GM18520 (cell line): ENCODE measurements around the gene IFT172.

Experiments
- ATAC-seq: cut with Tn5 transposase; IDR thresholded peaks from one replicate; pipeline ENCODE4 v1.9.1; 2021; ENCODE audit not compliant: unreplicated experiment

The IFT172 gene

DNA sequence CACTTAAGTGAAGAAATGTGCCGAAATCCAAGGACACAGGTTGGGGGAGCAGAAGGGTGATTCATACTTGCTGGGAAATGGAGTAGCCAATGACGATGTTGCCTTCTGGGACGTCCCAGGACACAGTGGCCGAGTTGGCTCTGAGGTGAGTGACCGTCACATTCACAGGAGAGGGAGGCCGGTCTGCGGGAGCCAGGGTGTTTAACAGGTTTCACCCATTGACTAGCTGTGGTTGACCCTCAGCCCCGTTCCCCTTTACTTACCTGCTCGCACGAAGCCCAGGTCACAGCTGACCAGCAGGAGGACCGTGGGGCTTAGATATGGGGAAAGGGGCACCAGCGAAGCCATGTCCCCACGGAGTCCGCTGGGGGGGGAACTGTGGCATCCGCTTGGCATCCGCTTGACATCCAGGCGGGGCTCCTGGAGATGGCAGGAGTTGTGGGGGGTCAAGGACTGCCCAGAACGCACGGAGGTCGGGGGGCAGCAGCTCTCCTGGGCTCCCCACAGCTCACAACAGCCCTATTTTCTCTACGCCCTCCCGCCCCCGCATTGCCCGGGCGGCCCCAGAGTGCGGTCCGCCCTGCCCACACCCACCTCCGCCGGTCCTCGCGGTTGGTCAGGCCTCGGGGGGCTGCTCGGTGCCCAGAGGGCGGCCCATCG, 4.9 kb upstream of the IFT172 start:
- no peak for ATAC-seq

GRCh38 chr2:27493948-27494283, 4.4 kb upstream of the IFT172 start:
- ATAC-seq = no peak

- no peak for ATAC-seq
Measured at GRCh38 chr2:27492557-27492956, 3.0 kb upstream of the IFT172 start.

GRCh38 chr2:27489118-27489497, 435 bp downstream of the IFT172 start:
- no peak for ATAC-seq

DNA sequence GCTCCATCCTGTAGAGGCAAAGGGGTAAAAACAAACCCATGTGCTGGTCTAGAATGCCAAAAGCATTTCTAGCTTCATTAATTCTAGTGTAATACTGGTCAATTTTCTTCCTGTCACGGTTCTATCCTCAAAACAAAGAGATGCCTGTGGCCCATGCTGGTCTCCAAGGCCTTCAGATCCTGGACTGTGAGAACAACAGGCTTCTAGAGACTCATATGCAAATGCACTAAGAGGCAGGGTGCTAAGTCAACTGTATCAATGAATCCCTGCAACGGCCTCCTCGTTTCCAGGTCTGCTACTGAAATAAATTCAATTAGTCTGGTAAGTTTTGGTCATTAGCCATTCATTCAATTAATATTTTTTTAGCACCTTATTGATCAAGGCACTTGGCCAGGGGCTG, 4.0 kb downstream of the IFT172 start:
- no peak for ATAC-seq

DNA sequence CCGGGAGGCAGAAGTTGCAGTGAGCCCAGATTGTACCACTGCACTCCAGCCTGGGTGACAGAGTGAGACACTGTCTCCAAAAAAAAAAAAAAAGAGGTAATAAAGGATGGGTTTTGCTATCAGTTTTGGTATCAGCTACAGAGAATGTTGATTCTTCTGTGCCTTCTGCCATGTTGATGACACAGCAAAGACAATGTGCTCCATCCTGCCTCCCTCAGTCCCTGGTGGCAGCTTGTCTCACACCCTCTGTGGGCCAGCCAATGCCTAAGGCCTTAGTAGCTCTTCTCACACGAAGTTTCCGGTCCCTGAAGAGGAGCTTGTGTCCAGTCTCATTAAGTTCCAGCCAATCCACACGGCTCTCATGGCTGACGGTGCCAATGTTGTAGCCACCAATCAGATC, 17.6 kb downstream of the IFT172 start:
- ATAC-seq = no peak

DNA sequence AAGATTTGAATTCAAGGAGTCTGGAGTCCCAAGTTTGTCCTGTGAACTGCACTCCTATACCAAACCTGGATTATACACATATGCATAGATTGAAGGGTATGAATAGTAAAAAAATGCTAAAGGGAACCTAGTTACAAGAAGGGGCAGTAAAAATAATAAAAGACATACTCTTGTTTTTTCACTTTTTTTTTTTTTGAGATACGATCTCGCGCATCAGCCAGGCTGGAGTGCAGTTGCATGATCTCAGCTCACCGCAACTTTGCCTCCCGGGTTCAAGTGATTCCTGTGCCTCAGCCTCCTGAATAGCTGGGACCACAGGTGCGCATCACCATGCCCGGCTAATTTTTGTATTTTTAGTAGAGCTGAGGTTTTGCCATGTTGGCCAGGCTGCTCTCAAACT, 25.1 kb downstream of the IFT172 start:
- no peak for ATAC-seq

DNA sequence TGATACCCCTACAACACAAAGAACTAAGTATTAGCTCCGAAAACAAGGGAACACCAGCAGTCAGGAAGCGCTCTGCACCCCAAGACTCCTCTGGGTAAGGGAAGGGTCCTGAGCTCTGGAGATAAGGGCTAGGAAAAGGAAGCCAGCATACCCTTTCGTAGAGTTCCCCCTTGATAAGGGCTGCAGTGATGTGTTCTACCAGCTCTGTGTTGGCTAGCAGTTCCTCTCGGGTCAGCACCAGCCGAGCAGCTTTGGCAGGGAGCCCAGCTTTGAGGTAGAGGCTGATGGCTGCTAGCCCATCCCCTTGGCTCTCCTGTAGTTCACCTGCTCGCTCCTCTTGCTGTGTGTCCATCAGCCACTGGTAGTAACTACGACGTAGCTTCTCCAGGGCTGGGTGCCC, 28.4 kb downstream of the IFT172 start:
- ATAC-seq = no peak

DNA sequence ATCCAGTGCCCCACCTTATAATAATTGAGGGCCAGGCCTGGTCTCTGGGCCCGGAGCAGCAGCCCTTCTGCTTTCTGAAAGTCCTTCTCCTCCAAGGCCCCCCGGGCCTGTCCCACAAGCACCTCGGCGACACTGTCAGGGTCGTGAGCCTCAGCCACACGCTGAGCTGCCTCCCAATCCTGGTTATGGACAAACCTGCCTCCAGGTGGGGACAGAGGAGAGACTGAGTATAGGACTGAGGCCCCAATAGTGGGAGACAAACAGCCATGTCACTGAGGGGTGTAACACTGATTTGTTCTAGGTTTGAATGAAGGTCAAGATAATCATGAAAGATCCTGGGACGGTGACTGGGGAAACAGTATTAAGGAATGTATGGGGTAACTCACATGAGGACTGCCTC, 35.6 kb downstream of the IFT172 start:
- ATAC-seq = no peak

- ATAC-seq = no peak
Measured at GRCh38 chr2:27451095-27451494, 38.4 kb downstream of the IFT172 start.

GRCh38 chr2:27448381-27448780, 41.2 kb downstream of the IFT172 start:
- ATAC-seq = no peak

GRCh38 chr2:27446057-27446456, 43.5 kb downstream of the IFT172 start:
- ATAC-seq = no peak

DNA sequence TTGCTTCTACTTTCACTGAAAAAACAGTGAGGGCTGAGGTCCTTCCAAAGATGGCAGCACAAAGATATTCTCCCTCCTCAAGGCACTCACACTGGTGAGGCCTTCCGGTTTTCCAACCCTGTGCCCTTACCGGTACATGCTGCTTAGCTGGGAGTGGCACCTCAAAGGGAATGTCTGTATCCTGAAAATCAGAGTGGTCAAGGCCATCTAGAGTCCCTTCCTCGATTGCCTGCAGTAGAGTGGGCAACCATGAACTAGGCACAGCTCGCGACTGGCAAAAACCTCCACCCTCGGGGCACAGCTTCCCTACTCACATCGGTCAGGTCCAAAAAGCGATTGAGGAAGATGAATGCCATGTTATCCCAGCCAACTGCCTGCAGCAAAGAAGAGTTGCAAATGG, 43.9 kb downstream of the IFT172 start:
- ATAC-seq = no peak

DNA sequence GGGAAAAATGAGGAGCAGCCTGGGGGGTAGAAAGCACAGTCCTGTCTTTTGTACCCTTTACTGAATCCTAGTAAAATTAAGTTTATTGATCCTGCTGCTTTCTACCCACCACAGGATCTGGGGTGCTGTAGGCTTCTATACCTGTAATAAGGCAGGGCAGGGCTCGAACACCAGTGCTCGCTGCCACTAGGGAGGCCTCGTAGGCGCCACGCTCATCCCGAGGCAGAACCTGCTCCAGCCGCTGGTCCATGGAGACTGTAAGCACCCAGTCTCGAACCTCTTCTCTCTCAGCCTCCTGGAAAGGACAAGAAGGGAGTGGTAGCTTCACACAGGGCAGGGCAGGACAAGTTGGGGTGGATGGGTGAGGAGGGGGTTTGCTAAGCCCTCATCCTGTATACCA, 44.4 kb downstream of the IFT172 start:
- ATAC-seq = no peak

- no peak for ATAC-seq
Measured at GRCh38 chr2:27442920-27443282, 46.6 kb downstream of the IFT172 start.

DNA sequence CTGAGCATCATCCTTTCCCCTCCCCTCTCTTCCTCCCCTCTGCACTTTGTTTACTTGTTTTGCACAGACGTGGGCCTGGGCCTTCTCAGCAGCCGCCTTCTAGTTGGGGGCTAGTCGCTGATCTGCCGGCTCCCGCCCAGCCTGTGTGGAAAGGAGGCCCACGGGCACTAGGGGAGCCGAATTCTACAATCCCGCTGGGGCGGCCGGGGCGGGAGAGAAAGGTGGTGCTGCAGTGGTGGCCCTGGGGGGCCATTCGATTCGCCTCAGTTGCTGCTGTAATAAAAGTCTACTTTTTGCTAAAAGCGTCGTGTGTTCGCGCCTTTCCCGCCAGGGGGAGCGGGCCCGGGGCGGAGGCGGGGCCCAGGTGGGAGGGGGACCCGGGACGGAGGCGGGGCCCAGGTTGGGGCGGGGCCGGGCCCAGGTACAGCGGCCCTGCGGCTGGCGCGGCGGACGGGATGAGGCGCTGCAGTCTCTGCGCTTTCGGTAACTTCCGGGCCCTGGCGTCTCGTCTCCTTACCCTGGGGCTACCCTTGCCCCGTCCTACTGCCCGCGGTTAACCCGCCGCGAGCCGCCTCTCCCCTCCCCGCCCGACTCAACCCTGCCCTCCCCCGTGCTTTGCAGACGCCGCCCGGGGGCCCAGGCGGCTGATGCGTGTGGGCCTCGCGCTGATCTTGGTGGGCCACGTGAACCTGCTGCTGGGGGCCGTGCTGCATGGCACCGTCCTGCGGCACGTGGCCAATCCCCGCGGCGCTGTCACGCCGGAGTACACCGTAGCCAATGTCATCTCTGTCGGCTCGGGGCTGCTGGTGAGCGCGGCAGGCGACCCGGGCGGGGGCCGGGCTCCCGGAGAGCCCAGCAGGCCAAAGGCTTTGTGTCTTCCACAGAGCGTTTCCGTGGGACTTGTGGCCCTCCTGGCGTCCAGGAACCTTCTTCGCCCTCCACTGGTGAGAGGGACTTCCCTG, 47.3 kb downstream of the IFT172 start, which contains the start of gene KRTCAP3:
TSS of gene KRTCAP3 (plus strand) at position 424 of the 962 bp plus-strand sequence. CDS start at position 456, 32 bp downstream.
- ATAC-seq = no peak

GRCh38 chr2:27441226-27441926, 48.2 kb downstream of the IFT172 start:
- no peak for ATAC-seq

DNA sequence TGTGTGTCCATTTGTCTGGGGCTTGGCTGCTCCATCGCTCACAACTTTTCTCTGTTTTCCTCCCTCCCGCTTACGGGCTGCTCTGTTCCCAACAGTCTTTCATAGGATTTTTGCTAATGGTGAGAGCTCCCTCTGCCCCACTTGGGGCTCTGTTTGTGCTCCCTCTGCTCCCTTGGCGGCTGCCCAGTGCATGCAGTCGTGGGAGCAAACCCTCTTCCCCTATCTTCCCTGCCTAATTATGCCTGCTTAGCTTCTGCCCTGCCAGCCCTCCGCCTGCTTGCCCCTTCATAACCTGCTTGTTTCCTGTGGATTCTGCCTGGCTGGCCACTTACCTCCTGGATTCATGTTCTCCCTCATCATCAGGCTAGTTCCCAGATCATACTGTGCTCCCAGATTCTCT, 53.9 kb downstream of the IFT172 start:
- ATAC-seq = no peak

DNA sequence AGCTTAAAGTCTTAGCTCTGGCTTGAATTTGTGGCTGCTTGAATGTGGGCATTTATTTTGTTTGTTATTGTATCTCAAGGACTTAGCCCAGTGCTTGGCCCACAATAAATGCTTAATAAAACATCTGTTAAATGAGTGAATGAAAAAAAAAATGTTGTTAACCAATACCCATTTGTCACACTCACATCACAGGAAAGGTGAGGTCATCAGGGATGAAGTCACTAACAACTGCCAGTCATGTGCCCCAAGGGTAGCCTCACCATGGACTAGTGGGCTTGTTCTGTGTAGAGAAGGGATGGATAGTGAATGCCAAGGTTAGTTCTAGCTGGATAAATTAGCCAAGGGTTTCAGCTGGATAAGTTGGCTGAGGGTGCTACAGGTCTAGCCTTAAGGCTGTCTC, 58.1 kb downstream of the IFT172 start:
- no peak for ATAC-seq

GRCh38 chr2:27428978-27429541, 60.5 kb downstream of the IFT172 start:
- ATAC-seq = peak; percentile 52

- ATAC-seq = peak; percentile 85
Measured at GRCh38 chr2:27428213-27428977, 61.1 kb downstream of the IFT172 start, which contains the start of gene NRBP1. NRBP1 (plus strand) TSS chr2:27428631; CDS start chr2:27433274, 4,643 bp downstream.
